A549 treated with Hydrocortisone at 1 μM for 4 hours (cell line): ENCODE results near the gene GOLGA6B. TPM values are rescaled to one million over a fixed set of nuclear protein-coding genes. Genes with fewer than 3 reads are reported as not detected.

Experiments used
- total RNA-seq: library from RNA; stranded (reverse); fragments of 200-300 nt; extraction: Qiagen RNA extraction; gene quantifications from 5 replicates; pipeline ENCODE4 v1.2.3, GENCODE V29; 2022

GOLGA6B gene, protein sequence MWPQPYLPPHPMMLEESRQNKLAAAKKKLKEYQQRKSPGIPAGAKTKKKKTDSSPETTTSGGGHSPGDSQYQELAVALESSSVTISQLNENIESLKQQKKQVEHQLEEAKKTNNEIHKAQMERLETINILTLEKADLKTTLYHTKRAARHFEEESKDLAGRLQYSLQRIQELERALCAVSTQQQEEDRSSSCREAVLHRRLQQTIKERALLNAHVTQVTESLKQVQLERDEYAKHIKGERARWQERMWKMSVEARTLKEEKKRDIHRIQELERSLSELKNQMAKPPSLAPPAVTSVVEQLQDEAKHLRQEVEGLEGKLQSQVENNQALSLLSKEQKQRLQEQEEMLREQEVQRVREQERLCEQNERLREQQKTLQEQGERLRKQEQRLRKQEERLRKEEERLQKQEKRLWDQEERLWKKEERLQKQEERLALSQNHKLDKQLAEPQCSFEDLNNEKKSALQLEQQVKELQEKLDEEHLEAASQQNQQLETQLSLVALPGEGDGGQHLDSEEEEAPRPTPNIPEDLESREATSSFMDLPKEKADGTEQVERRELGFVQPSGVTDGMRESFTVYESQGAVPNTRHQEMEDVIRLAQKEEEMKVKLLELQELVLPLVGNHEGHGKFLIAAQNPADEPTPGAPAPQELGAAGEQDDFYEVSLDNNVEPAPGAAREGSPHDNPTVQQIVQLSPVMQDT
- total RNA-seq = 0.06 to 0.09 TPM in 2 of 5 replicates, not detected in the others

DNA sequence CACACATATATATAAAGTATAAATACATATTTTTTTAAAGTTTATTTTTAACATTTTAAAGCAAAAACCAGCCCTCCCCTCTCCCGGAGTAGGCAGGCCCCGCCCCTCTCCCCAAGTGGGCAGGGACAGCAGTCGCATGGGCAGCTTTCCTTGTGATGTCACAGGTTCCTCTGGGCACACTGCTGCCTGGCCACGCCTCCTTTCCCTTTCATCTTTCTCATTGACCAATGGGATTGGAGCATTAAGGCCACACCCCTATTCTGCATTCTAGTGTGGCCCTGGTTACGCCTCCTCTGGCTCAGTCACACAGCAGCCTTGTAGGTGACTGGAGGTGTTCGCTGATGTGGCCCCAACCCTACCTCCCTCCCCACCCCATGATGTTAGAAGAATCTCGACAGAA is at the start of gene GOLGA6B:
GOLGA6B (plus strand) TSS at position 301 of the 400 bp plus-strand sequence; CDS start at position 342, 41 bp downstream.

GRCh38 chr15:72685925-72686794 is 31.7 kb downstream of the GOLGA6B start, which contains the start of the genes BBS4 and HIGD2B:
Gene BBS4 (plus strand): TSS chr15:72686207. CDS start chr15:72686228, 21 bp downstream.
Gene HIGD2B (minus strand): TSS chr15:72686182. CDS start chr15:72676374, 9,808 bp downstream.

Other genes starting within 250 kb of the GOLGA6B start
- 44.0 to 79.2 TPM (median 75.2 TPM) in 5 replicates for gene ARIH1, start 180.4 kb upstream of the GOLGA6B start, total RNA-seq
- not detected in 5 replicates for gene HIGD2B, start 31.5 kb downstream of the GOLGA6B start, total RNA-seq
- gene BBS4, start 31.5 kb downstream of the GOLGA6B start, total RNA-seq = 16.1 to 21.6 TPM (median 16.7 TPM) in 5 replicates
- gene ADPGK, start 129.1 kb downstream of the GOLGA6B start, total RNA-seq = 73.2 to 80.6 TPM (median 77.1 TPM) in 5 replicates